H1 (cell line): ENCODE measurements around the gene USP10.

ENCODE experiments used
- CTCF ChIP-seq, 3 experiments: IDR thresholded peaks; 1 replicate in 2 of 3; 2 replicates in 1 of 3; pipeline versions ENCODE4 v1.5.1 to v1.6.1; 2011; ENCODE audit warnings: low read length in 3 of 3, mild to moderate bottlenecking in 3 of 3, inconsistent platforms in 2 of 3, low read depth in 1 of 3, moderate library complexity in 1 of 3; ENCODE audit not compliant: insufficient read depth in 1 of 3; ENCODE audit errors: control extremely low read depth in 1 of 3
- EP300 ChIP-seq, 2 experiments: IDR thresholded peaks; 1 replicate in 1 of 2; 2 replicates in 1 of 2; pipeline ENCODE4 v1.6.1; 2011 to 2012; ENCODE audit warnings: low read depth in 2 of 2, low read length in 2 of 2, mild to moderate bottlenecking in 2 of 2, borderline replicate concordance in 1 of 2, inconsistent platforms in 1 of 2, moderate library complexity in 1 of 2
- EZH2 ChIP-seq: fragments of 200-600 bp; sonication (generic); IDR thresholded peaks from 2 replicates; pipeline ENCODE4 v1.7.1; 2012; ENCODE audit warnings: low read depth, mild to moderate bottlenecking, moderate library complexity, low read length, inconsistent platforms; ENCODE audit not compliant: severe bottlenecking
- JUN ChIP-seq: IDR thresholded peaks from 2 replicates; pipeline ENCODE4 v1.6.1; 2011; ENCODE audit warnings: low read depth, mild to moderate bottlenecking, improper control_type of control experiment, low read length
- RAD21 ChIP-seq, 2 experiments: IDR thresholded peaks in 1 of 2; conservative IDR thresholded peaks in 1 of 2; 2 replicates each; pipeline ENCODE4 v1.6.1; 2011; ENCODE audit warnings: low read depth in 2 of 2, low read length in 2 of 2, improper control_type of control experiment in 1 of 2, inconsistent platforms in 1 of 2, mild to moderate bottlenecking in 1 of 2, moderate library complexity in 1 of 2
- RFX5 ChIP-seq: IDR thresholded peaks from 2 replicates; pipeline ENCODE4 v1.6.1; 2011; ENCODE audit warnings: low read depth, low read length, improper control_type of control experiment, borderline replicate concordance
- SP2 ChIP-seq: IDR thresholded peaks from 2 replicates; pipeline ENCODE4 v1.6.1; 2012; ENCODE audit warnings: mild to moderate bottlenecking, low read length, inconsistent platforms
- TCF12 ChIP-seq: IDR thresholded peaks from 2 replicates; pipeline ENCODE4 v1.6.1; 2011; ENCODE audit warnings: low read depth, mild to moderate bottlenecking, low read length
- TF ChIP-seq, protein P1 (sequence below): IDR thresholded peaks from 2 replicates; pipeline ENCODE4 v1.6.1; 2012; ENCODE audit warnings: low read length, inconsistent platforms

- TF ChIP-seq RAD21 (IDR thresholded peaks at IDR 0.05 in 1 of 2, conservative IDR thresholded peaks at IDR 0.05 in 1 of 2; ENCODE audit: low read depth in 2 of 2, low read length in 2 of 2) (no peak), CTCF (IDR thresholded peaks at IDR 0.05; ENCODE audit: control extremely low read depth in 1 of 3, insufficient read depth in 1 of 3, low read depth in 1 of 3, low read length in 3 of 3) (no peak), EP300 (IDR thresholded peaks at IDR 0.05; ENCODE audit: borderline replicate concordance in 1 of 2, low read depth in 2 of 2, low read length in 2 of 2) (no peak), TCF12 (no peak), SP2 (no peak), RFX5 (no peak), JUN (no peak), EZH2 (no peak)
- TF ChIP-seq, protein P1, sequence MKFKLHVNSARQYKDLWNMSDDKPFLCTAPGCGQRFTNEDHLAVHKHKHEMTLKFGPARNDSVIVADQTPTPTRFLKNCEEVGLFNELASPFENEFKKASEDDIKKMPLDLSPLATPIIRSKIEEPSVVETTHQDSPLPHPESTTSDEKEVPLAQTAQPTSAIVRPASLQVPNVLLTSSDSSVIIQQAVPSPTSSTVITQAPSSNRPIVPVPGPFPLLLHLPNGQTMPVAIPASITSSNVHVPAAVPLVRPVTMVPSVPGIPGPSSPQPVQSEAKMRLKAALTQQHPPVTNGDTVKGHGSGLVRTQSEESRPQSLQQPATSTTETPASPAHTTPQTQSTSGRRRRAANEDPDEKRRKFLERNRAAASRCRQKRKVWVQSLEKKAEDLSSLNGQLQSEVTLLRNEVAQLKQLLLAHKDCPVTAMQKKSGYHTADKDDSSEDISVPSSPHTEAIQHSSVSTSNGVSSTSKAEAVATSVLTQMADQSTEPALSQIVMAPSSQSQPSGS: no peak
Measured at GRCh38 chr16:84690088-84690819, 9.5 kb upstream of the USP10 start.
